ENCODE results near the gene C1orf94.

- no peak for TF ChIP-seq CTCF (IDR thresholded peaks at IDR 0.05; ENCODE audit: insufficient read depth, low read length, poor library complexity, severe bottlenecking)
- TF ChIP-seq EZH2phosphoT487 (conservative IDR thresholded peaks at IDR 0.05; ENCODE audit: low read length) = no peak
Observed at GRCh38 chr1:34190692-34191091, 14.0 kb downstream of the C1orf94 start.
